Loucy (cell line): ENCODE measurements around the gene MOAP1.

ENCODE experiments used
- CTCF ChIP-seq: fragments of 200-600 bp; sonication (generic); conservative IDR thresholded peaks from 2 replicates; pipeline ENCODE4 v1.5.1; 2014; ENCODE audit warnings: mild to moderate bottlenecking, antibody characterized with exemption, low read length
- EZH2phosphoT487 ChIP-seq: fragments of 200-600 bp; IDR thresholded peaks from 2 replicates; pipeline ENCODE4 v1.6.1; 2018; ENCODE audit warnings: antibody characterized with exemption, mild to moderate bottlenecking, moderate library complexity, borderline replicate concordance

DNA sequence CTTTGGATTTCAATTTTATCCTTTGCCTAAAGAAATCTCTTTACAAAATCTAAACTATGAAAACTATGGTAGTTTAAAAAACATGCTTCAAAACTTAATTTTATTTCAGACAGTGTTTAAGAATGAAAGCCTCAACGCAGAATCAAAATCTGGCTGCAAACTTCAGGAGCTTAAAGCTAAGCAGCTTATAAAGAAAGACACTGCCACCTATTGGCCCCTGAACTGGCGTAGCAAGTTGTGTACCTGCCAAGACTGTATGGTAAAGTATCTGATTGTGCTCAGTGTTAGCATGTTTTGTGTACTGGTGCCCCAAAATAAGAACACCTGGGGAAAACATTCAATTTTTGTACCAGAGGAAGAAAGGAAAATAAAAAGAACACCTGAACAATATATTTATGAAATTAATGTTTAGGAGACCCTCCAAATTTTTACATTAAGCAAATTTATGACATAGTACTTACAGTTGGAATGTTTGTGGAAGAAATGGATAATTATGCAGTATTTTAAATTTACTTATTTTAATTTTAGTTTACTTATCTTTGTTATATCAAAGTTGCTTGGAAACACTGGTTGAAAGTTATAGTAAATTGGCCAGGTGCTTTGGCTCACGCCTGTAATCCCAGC lies 34.5 kb upstream of the MOAP1 start:
- TF ChIP-seq CTCF = peak; percentile 81
- TF ChIP-seq EZH2phosphoT487 = no peak
